ENCODE measurements around the gene VEGFB. TPM values are rescaled to one million over a fixed set of nuclear protein-coding genes. Genes with fewer than 3 reads are reported as not detected.
A peak's percentile ranks its signal among the peaks of the same experiment; 100 is the strongest.

Gene VEGFB
- total and polyA plus RNA-seq, 2 of the 4 experiments (the other 2 are of a cell fraction) = 3.0 to 25.1 TPM

- peak overlapping the region; percentile 98 for H2AFZ ChIP-seq (replicated peaks; ENCODE audit: low read length, poor library complexity)
- H2BK120ac ChIP-seq (ENCODE audit: low read depth, low read length) = no peak overlapping the region
- peak overlapping the region; percentile 99 for H2AK9ac ChIP-seq (replicated peaks; ENCODE audit: low read depth, low read length, poor library complexity)
- no peak overlapping the region for H3K56ac ChIP-seq (ENCODE audit: extremely low read depth, insufficient read depth, low read length)
- peak overlapping the region; percentile 82 for H3K23ac ChIP-seq (ENCODE audit: low read depth, low read length)
- H3K27me3 ChIP-seq (ENCODE audit: control insufficient read depth, insufficient read depth, low read length) = no peaks in the 10 kb centered on the region
- H4K8ac ChIP-seq (ENCODE audit: low read depth in 2 of 2, low read length in 2 of 2) = peak overlapping the region; percentile 88 to 93
- CTCF ChIA-PET = no interaction called here
- in situ Hi-C loops (cut with MboI; ENCODE audit: low sequenced_read_pairs) = no loop called here
- no peaks in the 10 kb centered on the region for H3K9me3 ChIP-seq (ENCODE audit: control insufficient read depth, insufficient read depth, low read length)
- DNase-seq (no peak), ATAC-seq (ENCODE audit: low read depth) (no peak)
- peak overlapping the region; percentile 67 for H4K91ac ChIP-seq (ENCODE audit: insufficient read depth, low read depth, low read length)
- intact Hi-C loops (cut with micrococcal nuclease) = loop anchor here (1.0 kb wide), 2 partner anchors 38 to 73 kb away; no protein-coding TSS in a partner anchor
- H3K18ac ChIP-seq (ENCODE audit: low read depth, low read length) = no peak overlapping the region
- peaks cover 23% of the 10 kb centered on the region for H3K4me1 ChIP-seq (ENCODE audit: control insufficient read depth, insufficient read depth, low read length)
- WGBS, 2 experiments (ENCODE audit: extremely low coverage in 2 of 2, insufficient read length in 1 of 2) = no CpG with 5 or more reads among the region's 8 CpGs
- H3K4me3 ChIP-seq (ENCODE audit: insufficient read depth, low read depth, low read length) = peak overlapping the region; percentile 83
- peak overlapping the region; percentile 78 for H4K5ac ChIP-seq (ENCODE audit: low read depth, low read length)
- peak overlapping the region; percentile 99 for H3K14ac ChIP-seq (replicated peaks; ENCODE audit: low read depth, low read length)
- peaks cover 10% of the 10 kb centered on the region for H3K9me1 ChIP-seq (ENCODE audit: insufficient read depth, low read length)
- H4K20me1 ChIP-seq (ENCODE audit: insufficient read depth, low read length) = no peaks in the 10 kb centered on the region; the same call in 1 of the 2 replicates
- peak overlapping the region; percentile 51; the same call in 1 of the 2 replicates for H3K27ac ChIP-seq (ENCODE audit: insufficient read depth, low read length)
- H2AK5ac ChIP-seq (ENCODE audit: low read depth, low read length) = peak overlapping the region; percentile 74
- H2BK5ac ChIP-seq (ENCODE audit: low read depth, low read length, poor library complexity, severe bottlenecking) = no peak overlapping the region
- peak overlapping the region; percentile 97 for H3K4ac ChIP-seq (ENCODE audit: low read depth, low read length)
- H2BK15ac ChIP-seq (ENCODE audit: low read depth, low read length) = no peak overlapping the region
- POLR2A ChIA-PET (ENCODE audit: unreplicated experiment) = no interaction called here
- H3K9ac ChIP-seq (ENCODE audit: low read depth, low read length) = peak overlapping the region; percentile 74
- dilution Hi-C loops (cut with HindIII; ENCODE audit: low sequenced_read_pairs, unreplicated experiment) = no loop called here
- no peak for TF ChIP-seq SMC3 (IDR thresholded peaks at IDR 0.05; ENCODE audit: low read depth, low read length)
- TF ChIP-seq, protein P1, sequence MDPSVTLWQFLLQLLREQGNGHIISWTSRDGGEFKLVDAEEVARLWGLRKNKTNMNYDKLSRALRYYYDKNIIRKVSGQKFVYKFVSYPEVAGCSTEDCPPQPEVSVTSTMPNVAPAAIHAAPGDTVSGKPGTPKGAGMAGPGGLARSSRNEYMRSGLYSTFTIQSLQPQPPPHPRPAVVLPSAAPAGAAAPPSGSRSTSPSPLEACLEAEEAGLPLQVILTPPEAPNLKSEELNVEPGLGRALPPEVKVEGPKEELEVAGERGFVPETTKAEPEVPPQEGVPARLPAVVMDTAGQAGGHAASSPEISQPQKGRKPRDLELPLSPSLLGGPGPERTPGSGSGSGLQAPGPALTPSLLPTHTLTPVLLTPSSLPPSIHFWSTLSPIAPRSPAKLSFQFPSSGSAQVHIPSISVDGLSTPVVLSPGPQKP (IDR thresholded peaks at IDR 0.05; ENCODE audit: borderline replicate concordance, low read depth, low read length) = no peak
- no peak for TF ChIP-seq CTCF (conservative IDR thresholded peaks at IDR 0.05; ENCODE audit: low read depth, low read length)
- no peak for TF ChIP-seq MAZ (IDR thresholded peaks at IDR 0.05; ENCODE audit: borderline replicate concordance, low read depth, low read length)
- TF ChIP-seq POLR2A (IDR thresholded peaks at IDR 0.05; ENCODE audit: low read depth, low read length) = no peak
- TF ChIP-seq RAD21 (IDR thresholded peaks at IDR 0.05; ENCODE audit: low read length) = no peak
- TF ChIP-seq RFX5 (IDR thresholded peaks at IDR 0.05; ENCODE audit: low read depth, low read length) = no peak
- TF ChIP-seq BHLHE40 (IDR thresholded peaks at IDR 0.05; ENCODE audit: low read depth, low read length) = no peak
- no peak for TF ChIP-seq CHD1 (IDR thresholded peaks at IDR 0.05; ENCODE audit: low read depth, low read length)
- no peak for TF ChIP-seq FOS (IDR thresholded peaks at IDR 0.05; ENCODE audit: low read depth, low read length)
- no peak for TF ChIP-seq NFE2L2 (IDR thresholded peaks at IDR 0.05; ENCODE audit: low read depth, low read length)
- TF ChIP-seq MXI1 (IDR thresholded peaks at IDR 0.05; ENCODE audit: borderline replicate concordance, low read depth, low read length) = no peak
- TF ChIP-seq USF2 (IDR thresholded peaks at IDR 0.05; ENCODE audit: low read depth, low read length) = no peak
- no peak for TF ChIP-seq CEBPB (IDR thresholded peaks at IDR 0.05; ENCODE audit: low read depth, low read length)
- TF ChIP-seq MAFK (IDR thresholded peaks at IDR 0.05; ENCODE audit: low read depth, low read length) = no peak
- TF ChIP-seq RCOR1 (IDR thresholded peaks at IDR 0.05; ENCODE audit: insufficient replicate concordance, low read length) = no peak
- H3K36me3 ChIP-seq (ENCODE audit: control insufficient read depth, insufficient read depth, low read length) = peaks cover under 1% of the 10 kb centered on the region; the same call in 1 of the 2 replicates
- H3K4me2 ChIP-seq (ENCODE audit: low read depth, low read length) = peak overlapping the region; percentile 84
- H3K79me1 ChIP-seq (ENCODE audit: low read depth in 1 of 2, low read length in 2 of 2) = peaks cover 28 to 77% of the 10 kb centered on the region in 2 experiments
- no peak overlapping the region for H2BK20ac ChIP-seq (ENCODE audit: low read depth, low read length)
- BruUV-seq (replicated peaks) = no TSS peak
Measured at GRCh38 chr11:64230985-64231365, 3.4 kb upstream of the VEGFB start.
